Endothelial cell of umbilical vein (primary cell): ENCODE data around the gene THOP1. TPM values are rescaled to one million over a fixed set of nuclear protein-coding genes. Genes with fewer than 3 reads are reported as not detected.

ENCODE experiments used
- BruUV-seq: library from RNA; stranded (reverse); fragments of 400-500 nt; replicated peaks from 2 replicates; lab custom pipeline; 2021; lab: Mats Ljungman, UMichigan
- CTCF ChIA-PET: fragments of 300-600, 350-600 bp; sonication (Branson Sonifier 250); formaldehyde crosslinking; loops from one replicate; lab custom pipeline; 2021; ENCODE audit warnings: antibody characterized with exemption, inconsistent platforms; lab: Charles Lee
- POLR2A ChIA-PET: fragments of 300-600, 350-600 bp; sonication (Branson Sonifier 250); formaldehyde crosslinking; loops from one replicate; lab custom pipeline; 2021; ENCODE audit warnings: antibody characterized with exemption, inconsistent platforms; lab: Charles Lee
- DNase-seq: peaks from one replicate; pipeline ENCODE4 v3.0.0-alpha.2; 2011; ENCODE audit warnings: low read depth, low spot score
- FAIRE-seq: peaks from 2 replicates; lab custom pipeline; 2011; peaks lifted over from hg19 to GRCh38; lab: Jason Lieb, UNC
- H2AFZ ChIP-seq: 2 replicates; pipeline ENCODE4 v1.6.0; 2012; ENCODE audit warnings: low read depth, low read length, control low read depth, inconsistent platforms
- H3K27ac ChIP-seq: 2 replicates; pipeline ENCODE4 v1.5.1; 2011; ENCODE audit warnings: low read depth, mild to moderate bottlenecking, control low read depth, low read length, moderate library complexity; ENCODE audit not compliant: insufficient read depth
- H3K27me3 ChIP-seq, 2 experiments: 2 replicates each; pipeline versions ENCODE4 v1.6.0 to v1.6.1; 2011; ENCODE audit warnings: low read length in 2 of 2, mixed read lengths in 1 of 2; ENCODE audit not compliant: control insufficient read depth in 2 of 2, insufficient read depth in 2 of 2
- H3K36me3 ChIP-seq, 2 experiments: 2 replicates in 1 of 2; 3 replicates in 1 of 2; pipeline ENCODE4 v1.5.1; 2011; ENCODE audit warnings: low read length in 2 of 2, mild to moderate bottlenecking in 1 of 2, moderate library complexity in 1 of 2; ENCODE audit not compliant: control insufficient read depth in 2 of 2, insufficient read depth in 2 of 2; ENCODE audit errors: extremely low read depth in 1 of 2
- H3K4me1 ChIP-seq: 3 replicates; pipeline ENCODE4 v1.5.1; 2011; ENCODE audit warnings: mild to moderate bottlenecking, low read length; ENCODE audit not compliant: control insufficient read depth, insufficient read depth; ENCODE audit errors: extremely low read depth
- H3K4me2 ChIP-seq: 2 replicates; pipeline ENCODE4 v1.6.1; 2011; ENCODE audit warnings: low read length, control low read depth, mixed read lengths; ENCODE audit not compliant: insufficient read depth
- H3K4me3 ChIP-seq, 3 experiments: fragments of 200-600 bp in 1 of 3; sonication (generic), shearing (Covaris generic) in 1 of 3; replicated peaks in 1 of 3; 2 replicates each; pipeline ENCODE4 v1.5.1; 2011 to 2016; ENCODE audit warnings: control low read depth in 3 of 3, low read length in 3 of 3, mild to moderate bottlenecking in 2 of 3, inconsistent platforms in 1 of 3, low read depth in 1 of 3, moderate library complexity in 1 of 3; ENCODE audit not compliant: insufficient read depth in 1 of 3
- H3K79me2 ChIP-seq: 2 replicates; pipeline ENCODE4 v1.6.0; 2012; ENCODE audit warnings: low read length, inconsistent platforms; ENCODE audit not compliant: control insufficient read depth, insufficient read depth
- H3K9ac ChIP-seq: replicated peaks from 2 replicates; pipeline ENCODE3; 2011; ENCODE audit warnings: low read length, control low read depth; ENCODE audit not compliant: insufficient read depth; ENCODE audit errors: extremely low read depth
- H3K9me1 ChIP-seq: replicated peaks from 3 replicates; pipeline ENCODE4 v1.6.0; 2011; ENCODE audit warnings: mild to moderate bottlenecking, low read length; ENCODE audit not compliant: control insufficient read depth, insufficient read depth; ENCODE audit errors: extremely low read depth
- H3K9me3 ChIP-seq: replicated peaks from 2 replicates; pipeline ENCODE4 v1.5.1; 2012; ENCODE audit warnings: low read length, inconsistent platforms; ENCODE audit not compliant: control insufficient read depth, insufficient read depth
- H4K20me1 ChIP-seq: replicated peaks from 2 replicates; pipeline ENCODE3; 2011; ENCODE audit warnings: mild to moderate bottlenecking, low read length; ENCODE audit not compliant: control insufficient read depth, insufficient read depth; ENCODE audit errors: extremely low read depth
- CTCF ChIP-seq, 2 donors: IDR thresholded peaks; 1 replicate in 1 of 2; 2 replicates in 1 of 2; pipeline ENCODE4 v1.5.1; 2011; ENCODE audit warnings: low read length in 2 of 2, mild to moderate bottlenecking in 2 of 2, moderate library complexity in 2 of 2, control low read depth in 1 of 2, inconsistent platforms in 1 of 2, low read depth in 1 of 2; ENCODE audit not compliant: insufficient read depth in 1 of 2; ENCODE audit errors: extremely low read depth in 1 of 2
- EZH2 ChIP-seq: IDR thresholded peaks from 2 replicates; pipeline ENCODE4 v1.6.1; 2012; ENCODE audit warnings: borderline replicate concordance, low read depth, mild to moderate bottlenecking, moderate library complexity, low read length, inconsistent platforms; ENCODE audit not compliant: severe bottlenecking
- GATA2 ChIP-seq: IDR thresholded peaks from 2 replicates; pipeline ENCODE4 v1.7.0; 2011; ENCODE audit warnings: low read depth, mild to moderate bottlenecking, moderate library complexity, mixed read lengths, low read length; ENCODE audit not compliant: insufficient read length, insufficient read depth
- JUN ChIP-seq: IDR thresholded peaks from 2 replicates; pipeline ENCODE4 v1.6.1; 2011; ENCODE audit warnings: borderline replicate concordance, low read depth; ENCODE audit not compliant: insufficient read length, insufficient read depth
- POLR2A ChIP-seq: IDR thresholded peaks from 2 replicates; pipeline ENCODE4 v1.6.1; 2012; ENCODE audit warnings: low read depth, mild to moderate bottlenecking, control low read depth, low read length
- dilution Hi-C: fragments of 300-500 bp; cut with MboI; formaldehyde crosslinking; loops from one replicate; pipeline ENCODE4 v1.15.0; 2019; ENCODE audit warnings: low sequenced_read_pairs; ENCODE audit not compliant: extremely low pct_ligation_motif_present
- intact Hi-C: fragments of 100-400 bp; cut with micrococcal nuclease; formaldehyde crosslinking; loops from one replicate; pipeline ENCODE4 v1.10.0; 2022
- polyA plus RNA-seq, 4 experiments: library from polyadenylated mRNA; depleted of rRNA in 3 of 4; stranded (reverse) in 3 of 4; unstranded in 1 of 4; fragments of >200 nt; gene quantifications; 2 replicates each; pipeline versions ENCODE4 v1.2.1 to v1.2.3, GENCODE V29; 2011 to 2012; ENCODE audit warnings: missing spikeins in 1 of 4
- total RNA-seq: library from RNA; stranded (reverse); gene quantifications from 2 replicates; pipeline ENCODE4 v1.2.3, GENCODE V29; 2021
- TF ChIP-seq, protein P1 (sequence below): IDR thresholded peaks from 2 replicates; pipeline ENCODE4 v1.6.1; 2011; ENCODE audit not compliant: insufficient read depth, insufficient read length

The THOP1 gene
- total and polyA plus RNA-seq, 2 donors (not counting 3 experiments of a cell fraction or from before 2014, with no cell fraction given) = 88.0 to 115 TPM

- Histone ChIP-seq H3K4me3 (no peak overlapping the region), H3K4me1 (no peaks in the 10 kb centered on the region), H3K36me3 (peaks cover 5 to 9% of the 10 kb centered on the region in 2 experiments), H2AFZ (no peak overlapping the region), H3K9me3 (no peaks in the 10 kb centered on the region), H3K9ac (no peak overlapping the region), H4K20me1 (no peaks in the 10 kb centered on the region), H3K4me2 (no peak overlapping the region), H3K79me2 (peaks cover 3% of the 10 kb centered on the region), H3K27ac (no peak overlapping the region), H3K27me3 (no peaks in the 10 kb centered on the region), H3K9me1 (no peaks in the 10 kb centered on the region)
- CTCF ChIA-PET = interaction anchor here (0.8 to 1.2 kb wide), 3 partner anchors 14 to 151 kb away, joined by 3 to 5 read pairs (median 3); partner anchors contain the start of gene THOP1
- dilution Hi-C loops (no loop called here), intact Hi-C loops (no loop called here)
- no peak for TF ChIP-seq EZH2
- no peak for TF ChIP-seq CTCF (IDR thresholded peaks at IDR 0.05; ENCODE audit: extremely low read depth in 1 of 2, insufficient read depth in 1 of 2, low read depth in 1 of 2, low read length in 2 of 2)
- TF ChIP-seq, protein P1, sequence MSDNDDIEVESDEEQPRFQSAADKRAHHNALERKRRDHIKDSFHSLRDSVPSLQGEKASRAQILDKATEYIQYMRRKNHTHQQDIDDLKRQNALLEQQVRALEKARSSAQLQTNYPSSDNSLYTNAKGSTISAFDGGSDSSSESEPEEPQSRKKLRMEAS = no peak
- no peak for TF ChIP-seq GATA2
- no peak for TF ChIP-seq POLR2A
- no peak for TF ChIP-seq JUN
- POLR2A ChIA-PET = interaction anchor here (1.3 kb wide), 1 partner anchor 20 kb away, joined by 3 read pairs; no protein-coding TSS in a partner anchor
- no TSS peak for BruUV-seq
- DNase-seq (no peak), FAIRE-seq (no peak)
Measured at GRCh38 chr19:2799273-2800020, 14.1 kb downstream of the THOP1 start.
